ENCODE data around the gene BTBD16.

The BTBD16 gene

DNA sequence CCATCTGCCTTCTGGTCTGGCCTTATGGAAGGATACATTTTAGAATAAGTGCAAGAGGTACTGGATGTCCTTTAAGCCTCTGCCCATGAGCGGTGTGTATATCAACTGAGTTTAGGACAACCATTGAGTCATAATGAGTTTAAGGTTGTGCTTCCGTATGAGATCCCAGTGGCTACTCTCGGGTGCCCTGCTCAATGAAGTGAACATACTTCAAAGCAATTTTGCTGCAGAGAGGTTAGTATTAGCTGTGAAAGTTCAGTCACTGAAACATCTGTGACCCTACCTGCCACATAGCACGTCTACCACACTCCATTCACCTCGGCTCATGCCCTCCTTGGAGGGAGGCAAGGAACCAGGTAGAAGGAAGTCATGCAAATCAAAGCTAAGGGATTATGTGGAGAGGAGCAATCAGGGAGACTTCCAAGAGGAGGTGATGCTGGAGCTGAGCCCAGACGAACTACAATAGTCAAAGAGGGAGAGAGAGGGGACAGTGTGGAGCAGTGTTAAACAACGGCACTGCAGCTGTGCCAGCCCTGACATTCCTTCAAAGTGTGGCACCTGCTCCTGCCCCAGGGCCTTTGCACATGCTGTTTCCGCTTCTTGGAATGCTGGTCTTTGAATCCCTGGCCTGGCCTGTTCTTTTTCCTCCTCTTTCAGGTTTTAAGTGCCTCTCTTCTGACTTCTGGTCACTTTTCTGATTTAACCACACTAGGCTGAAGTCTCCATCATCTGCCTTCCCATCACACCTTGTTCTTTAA lies 25.4 kb downstream of the BTBD16 start:
- DNase-seq: no peak

- DNase-seq: no peak
Measured at GRCh38 chr10:122297583-122297982, 26.5 kb downstream of the BTBD16 start.

- no peak for DNase-seq
Measured at GRCh38 chr10:122298206-122298597, 27.1 kb downstream of the BTBD16 start.

DNA sequence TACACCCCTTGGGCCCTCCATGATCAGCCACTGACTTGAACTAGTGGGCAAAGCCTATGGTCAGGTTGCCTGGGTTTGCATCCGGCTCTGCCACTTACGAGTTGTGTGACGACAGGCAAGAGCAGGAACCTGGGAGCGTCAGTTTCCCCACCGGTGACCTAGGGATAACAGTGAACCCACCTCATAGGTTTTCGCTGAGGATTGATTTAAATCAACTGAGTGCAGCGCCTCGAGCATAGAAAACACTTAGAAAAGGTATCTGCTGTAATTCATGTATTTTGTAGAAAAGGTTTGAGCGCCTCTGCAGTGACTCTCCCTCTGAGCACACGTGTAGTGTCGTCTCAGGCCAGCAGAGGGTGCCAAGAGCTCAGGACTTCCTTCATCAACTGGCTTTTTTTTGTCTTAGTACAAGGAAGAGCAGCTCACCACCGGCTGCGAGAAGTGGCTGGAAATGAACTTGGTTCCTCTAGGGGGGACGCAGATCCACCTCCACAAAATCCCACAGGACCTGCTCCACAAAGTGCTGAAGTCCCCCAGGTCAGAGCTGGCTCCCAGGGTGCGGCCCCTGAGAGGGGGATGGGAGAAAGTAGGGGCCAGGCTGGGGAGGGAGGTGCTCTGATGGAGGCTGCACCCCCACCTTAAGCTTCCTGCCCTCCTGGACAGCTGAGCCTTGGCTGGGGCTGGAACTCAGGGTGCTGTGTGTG lies 27.7 kb downstream of the BTBD16 start:
- peak; percentile 56 for DNase-seq

GRCh38 chr10:122299423-122300075 lies 28.5 kb downstream of the BTBD16 start:
- no peak for DNase-seq

- no peak for DNase-seq
Measured at GRCh38 chr10:122301055-122301810, 30.1 kb downstream of the BTBD16 start.

GRCh38 chr10:122301811-122302115 lies 30.7 kb downstream of the BTBD16 start:
- DNase-seq: no peak

- no peak for DNase-seq
Measured at GRCh38 chr10:122302315-122302714, 31.2 kb downstream of the BTBD16 start.

DNA sequence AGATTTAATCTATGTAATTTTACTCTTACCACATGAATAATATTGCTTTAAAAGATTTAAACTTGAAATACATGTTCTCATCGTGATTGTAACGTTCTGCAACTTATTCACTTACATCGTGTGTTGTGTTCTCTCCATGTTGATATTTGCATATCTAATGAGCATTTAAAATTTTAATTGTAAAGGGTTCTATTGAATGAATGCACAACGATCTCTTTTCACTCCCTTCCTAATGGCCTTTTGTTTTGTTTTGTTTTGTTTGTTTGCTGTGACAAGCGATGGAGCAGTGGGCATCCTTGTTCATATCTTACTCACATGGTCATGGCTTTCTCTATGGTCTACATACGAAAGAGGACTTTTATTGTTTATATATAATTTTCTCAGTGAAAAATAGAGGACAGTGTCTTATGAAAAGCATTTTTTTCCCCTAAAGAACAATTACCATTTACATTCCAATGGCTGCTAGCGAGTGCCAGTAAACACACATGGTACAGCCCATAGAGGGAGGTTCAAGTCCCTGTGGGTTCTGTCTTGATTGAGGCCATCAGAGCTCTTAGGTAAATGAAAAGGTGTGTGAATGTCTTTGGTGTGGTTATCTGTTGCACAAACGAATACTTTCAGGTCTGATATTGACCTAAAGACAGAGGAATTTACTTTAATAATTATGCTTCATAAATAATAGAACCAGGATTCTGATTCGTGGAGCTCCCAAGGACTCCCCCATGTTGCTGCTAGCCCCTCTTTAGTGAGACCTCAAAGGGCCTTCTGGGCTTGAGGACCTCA lies 32.4 kb downstream of the BTBD16 start:
- no peak for DNase-seq

DNA sequence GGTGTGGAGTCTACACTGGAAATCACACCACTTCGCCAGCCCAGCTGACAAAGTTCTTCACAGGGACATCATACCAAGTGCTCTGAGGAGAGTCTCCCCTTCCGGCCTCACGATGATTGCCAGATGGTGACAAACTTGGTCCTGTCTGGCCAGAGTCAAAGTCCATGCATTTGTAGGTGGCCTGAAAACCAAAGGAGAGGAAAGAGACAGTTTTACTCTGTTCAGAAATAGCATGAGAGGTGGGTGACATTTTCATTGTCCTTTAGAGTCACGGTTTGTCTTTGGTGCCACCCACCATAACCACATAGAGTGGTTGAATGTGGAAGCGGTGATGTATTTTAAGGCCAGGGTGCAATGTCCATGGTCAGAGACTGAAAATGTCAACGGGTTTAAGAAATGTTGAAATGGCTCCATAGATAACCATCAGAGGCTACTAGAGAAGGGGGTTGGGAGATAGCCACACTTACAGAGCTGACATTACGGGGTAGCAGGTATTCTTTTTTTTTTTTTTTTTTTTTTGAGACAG lies 33.0 kb downstream of the BTBD16 start:
- no peak for DNase-seq

DNA sequence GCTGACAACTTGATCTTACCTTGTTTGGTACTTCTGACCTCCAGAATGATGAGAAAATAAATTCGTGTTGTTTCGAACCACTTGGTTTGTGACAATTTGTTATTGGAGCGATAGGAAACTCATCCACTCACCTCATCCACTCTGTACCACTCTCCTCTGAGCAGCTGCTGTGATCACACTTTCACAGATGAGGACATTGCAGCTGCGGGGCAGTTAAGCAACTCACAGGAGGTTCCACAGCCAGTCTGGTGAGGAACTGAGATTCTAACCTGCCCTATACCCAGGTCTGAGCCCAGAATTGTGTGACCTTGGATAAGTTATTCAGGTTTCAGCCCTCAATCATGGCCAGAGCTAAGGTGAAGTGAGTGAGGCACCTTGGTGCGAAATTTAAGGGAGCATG lies 35.2 kb downstream of the BTBD16 start:
- no peak for DNase-seq

- no peak for DNase-seq
Measured at GRCh38 chr10:122306744-122307143, 35.6 kb downstream of the BTBD16 start.

GRCh38 chr10:122307669-122308416 lies 36.7 kb downstream of the BTBD16 start:
- DNase-seq: no peak

- no peak for DNase-seq
Measured at GRCh38 chr10:122308417-122309141, 37.5 kb downstream of the BTBD16 start.

DNA sequence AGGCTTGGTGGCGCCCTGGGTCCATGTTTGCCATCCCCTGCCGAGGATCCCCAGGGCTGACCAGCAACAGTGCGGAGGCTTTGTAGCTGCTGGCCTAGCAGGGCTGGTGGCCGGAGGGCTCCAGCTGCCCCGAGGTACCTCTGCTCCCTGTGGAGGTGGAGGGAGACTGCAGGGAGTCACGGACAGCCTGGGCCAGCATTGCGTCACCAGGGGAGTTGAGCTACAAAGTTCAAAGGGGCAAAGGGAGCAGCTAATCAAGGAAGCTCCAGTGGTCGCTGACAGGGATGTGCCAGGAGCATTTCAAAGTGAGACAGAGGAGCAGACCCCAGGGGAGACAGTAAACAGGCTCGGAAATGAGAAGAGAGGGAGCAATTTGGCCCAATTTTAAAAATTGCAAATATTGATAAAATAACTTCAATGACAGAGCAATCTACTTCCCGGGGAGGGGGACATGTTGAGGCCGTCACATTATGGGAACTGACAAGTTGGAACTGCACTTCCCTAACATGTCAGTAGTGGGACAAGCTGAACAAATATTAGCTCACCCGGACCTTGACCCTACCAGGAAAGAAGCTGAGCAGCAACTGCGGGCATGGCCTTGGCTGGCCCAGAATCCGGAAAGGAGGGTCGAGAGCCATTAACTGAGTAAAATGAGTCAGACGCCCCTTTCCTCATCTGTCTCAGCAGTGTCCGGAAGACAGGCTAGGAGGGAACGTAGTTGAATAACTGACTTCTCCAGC lies 39.4 kb downstream of the BTBD16 start:
- no peak for DNase-seq

DNA sequence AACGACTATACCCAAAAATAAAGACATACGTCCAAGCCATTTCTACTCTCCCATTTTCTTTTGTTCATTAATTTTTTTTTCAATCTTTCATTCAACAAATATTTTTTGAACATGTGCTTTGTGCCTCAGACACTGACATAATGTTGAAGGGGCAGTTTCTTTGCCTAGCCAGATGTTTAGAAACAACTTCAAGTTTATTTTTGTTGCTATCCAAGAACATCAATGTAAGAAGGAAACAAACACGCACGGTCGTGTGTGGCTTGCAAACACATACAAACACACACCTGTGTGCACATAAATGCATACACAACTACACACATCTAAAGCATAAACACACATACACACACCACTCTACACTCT lies 39.9 kb downstream of the BTBD16 start:
- no peak for DNase-seq

DNA sequence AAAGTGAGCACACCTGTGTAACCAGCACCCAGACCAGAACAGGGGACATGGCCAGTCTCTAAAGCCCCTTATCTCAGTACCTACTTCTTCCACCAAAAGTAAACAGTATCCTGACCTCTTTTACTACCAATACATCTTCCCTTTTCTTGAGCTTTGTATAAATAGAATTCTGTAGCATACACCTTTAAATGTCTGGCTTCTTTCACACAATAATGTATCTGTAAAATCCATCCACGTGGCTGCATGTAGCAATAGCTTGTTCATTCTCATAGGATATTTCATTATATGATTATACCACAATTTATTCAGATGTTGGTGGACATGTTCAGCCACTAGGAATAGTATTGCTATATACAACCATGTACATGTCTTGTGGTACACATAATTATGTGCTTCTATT lies 40.6 kb downstream of the BTBD16 start:
- DNase-seq: no peak

DNA sequence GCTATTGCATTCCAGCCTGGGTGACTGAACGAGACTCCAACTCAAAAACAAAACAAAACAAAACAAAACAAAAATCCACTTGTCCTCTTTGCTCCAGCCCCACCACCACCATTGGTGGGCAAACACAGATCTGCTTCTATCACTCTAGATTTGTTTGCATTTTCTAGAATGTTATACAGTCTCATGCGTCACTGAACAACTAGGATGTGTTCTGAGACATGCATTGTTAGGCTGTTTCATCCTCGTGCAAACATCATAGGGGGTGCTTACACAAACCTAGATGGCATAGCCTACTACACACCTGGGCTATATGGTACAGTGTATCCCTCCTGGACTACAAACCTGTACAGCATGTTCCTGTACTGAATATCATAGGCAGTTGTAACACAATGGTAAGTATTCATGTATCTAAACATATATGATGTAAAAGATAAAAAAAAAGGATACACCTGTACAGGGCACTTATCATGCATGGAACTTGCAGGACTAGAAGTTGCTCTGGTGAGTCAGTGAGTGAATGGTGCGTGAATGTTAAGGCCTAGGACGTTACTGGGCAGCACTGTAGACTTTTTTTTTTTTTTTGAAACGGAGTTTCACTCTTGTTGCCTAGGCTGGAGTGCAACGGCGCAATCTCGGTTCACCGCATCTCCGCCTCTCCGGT lies 45.3 kb downstream of the BTBD16 start:
- DNase-seq: no peak

- DNase-seq: no peak
Measured at GRCh38 chr10:122321960-122322359, 50.9 kb downstream of the BTBD16 start.

GRCh38 chr10:122323189-122323588 lies 52.1 kb downstream of the BTBD16 start:
- no peak for DNase-seq

All from activated CD4-positive, alpha-beta T cell treated with anti-CD3 and anti-CD28 coated beads, Interleukin-2, amount 50 U/mL, for 4 hours (primary cell).